ENCODE results near the gene ZBTB1. TPM values are rescaled to one million over a fixed set of nuclear protein-coding genes. Genes with fewer than 3 reads are reported as not detected.

The ZBTB1 gene
- total RNA-seq, 1 experiment from 2014 or later: 37.8 TPM

- no peaks in the 10 kb centered on the region for H3K9me3 ChIP-seq (ENCODE audit: control insufficient read depth, low read depth, low read length)
- no peaks in the 10 kb centered on the region; a peak in 1 of 7 replicates for H3K36me3 Mint-ChIP-seq (ENCODE audit: insufficient read depth in 1 of 3, low read depth in 3 of 3)
- no peak overlapping the region for H2AFZ ChIP-seq (ENCODE audit: low read length)
- H3K9me3 Mint-ChIP-seq: no peaks in the 10 kb centered on the region
- H3K4me2 ChIP-seq (ENCODE audit: insufficient read depth, insufficient read length, low read length): no peak overlapping the region
- H3K23ac ChIP-seq (ENCODE audit: insufficient read length, low read depth, low read length): no peak overlapping the region
- no peaks in the 10 kb centered on the region for H3K27me3 Mint-ChIP-seq (ENCODE audit: low read depth)
- no peaks in the 10 kb centered on the region for H3K4me1 ChIP-seq (ENCODE audit: insufficient read depth, low read length)
- peaks cover 6 to 11% of the 10 kb centered on the region in 2 experiments for H3K4me1 Mint-ChIP-seq
- no peak for DNase-seq
- no peaks in the 10 kb centered on the region for H3K23me2 ChIP-seq (ENCODE audit: insufficient read length, low read depth, low read length, poor library complexity, severe bottlenecking)
- no peak overlapping the region for H2AK5ac ChIP-seq (ENCODE audit: insufficient read length, low read length)
- no peak overlapping the region for H2BK120ac ChIP-seq (ENCODE audit: low read depth, low read length, poor library complexity, severe bottlenecking)
- no peak overlapping the region for H3T11ph ChIP-seq (ENCODE audit: low read length)
- no peaks in the 10 kb centered on the region for H3K79me2 ChIP-seq (ENCODE audit: insufficient read depth, low read length)
- no peak overlapping the region for H4K8ac ChIP-seq (replicated peaks; ENCODE audit: insufficient read length, low read depth, low read length)
- TF ChIP-seq, protein P1, sequence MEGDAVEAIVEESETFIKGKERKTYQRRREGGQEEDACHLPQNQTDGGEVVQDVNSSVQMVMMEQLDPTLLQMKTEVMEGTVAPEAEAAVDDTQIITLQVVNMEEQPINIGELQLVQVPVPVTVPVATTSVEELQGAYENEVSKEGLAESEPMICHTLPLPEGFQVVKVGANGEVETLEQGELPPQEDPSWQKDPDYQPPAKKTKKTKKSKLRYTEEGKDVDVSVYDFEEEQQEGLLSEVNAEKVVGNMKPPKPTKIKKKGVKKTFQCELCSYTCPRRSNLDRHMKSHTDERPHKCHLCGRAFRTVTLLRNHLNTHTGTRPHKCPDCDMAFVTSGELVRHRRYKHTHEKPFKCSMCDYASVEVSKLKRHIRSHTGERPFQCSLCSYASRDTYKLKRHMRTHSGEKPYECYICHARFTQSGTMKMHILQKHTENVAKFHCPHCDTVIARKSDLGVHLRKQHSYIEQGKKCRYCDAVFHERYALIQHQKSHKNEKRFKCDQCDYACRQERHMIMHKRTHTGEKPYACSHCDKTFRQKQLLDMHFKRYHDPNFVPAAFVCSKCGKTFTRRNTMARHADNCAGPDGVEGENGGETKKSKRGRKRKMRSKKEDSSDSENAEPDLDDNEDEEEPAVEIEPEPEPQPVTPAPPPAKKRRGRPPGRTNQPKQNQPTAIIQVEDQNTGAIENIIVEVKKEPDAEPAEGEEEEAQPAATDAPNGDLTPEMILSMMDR (conservative IDR thresholded peaks at IDR 0.05): no peak
- H4K91ac ChIP-seq (ENCODE audit: insufficient read length, low read depth, low read length): no peak overlapping the region
- no peak overlapping the region for H2BK5ac ChIP-seq (ENCODE audit: insufficient read length, low read length)
- no CpG with 5 or more reads among the region's 2 CpGs for WGBS (ENCODE audit: extremely low coverage, insufficient read length, low lambda C conversion rate)
- H3K79me1 ChIP-seq (ENCODE audit: insufficient read depth, low read depth, low read length, poor library complexity, severe bottlenecking): no peaks in the 10 kb centered on the region
- H3K4ac ChIP-seq (ENCODE audit: low read depth, low read length): no peak overlapping the region
- H3K9ac ChIP-seq (ENCODE audit: extremely low read depth, insufficient read length, low read length): no peak overlapping the region
- H2BK12ac ChIP-seq (ENCODE audit: insufficient read length, low read depth, low read length): no peak overlapping the region
- no peak overlapping the region for H3K4me3 Mint-ChIP-seq
- no peak overlapping the region for H3K18ac ChIP-seq (ENCODE audit: insufficient read length, low read depth, low read length)
- peak overlapping the region in 1 of 3 experiments; percentile 5; a peak in 1 of 7 replicates for H3K27ac Mint-ChIP-seq
- no peak overlapping the region for H3K14ac ChIP-seq (ENCODE audit: insufficient read depth, low read length)
- no peak overlapping the region for H3K56ac ChIP-seq (ENCODE audit: insufficient read length, low read depth, low read length)
- no peak overlapping the region for H2BK20ac ChIP-seq (ENCODE audit: low read depth, low read length, poor library complexity, severe bottlenecking)
- no peaks in the 10 kb centered on the region for H4K20me1 ChIP-seq (ENCODE audit: control insufficient read depth, insufficient read depth, insufficient read length)
- H4K5ac ChIP-seq (ENCODE audit: insufficient read length, low read depth, low read length): no peak overlapping the region
- no peak overlapping the region for H3K27ac ChIP-seq (ENCODE audit: insufficient read length, low read depth, low read length)
- H3K27me3 ChIP-seq (ENCODE audit: insufficient read depth, low read length): no peaks in the 10 kb centered on the region
- H2BK15ac ChIP-seq (ENCODE audit: low read depth, low read length): no peak overlapping the region
Observed at GRCh38 chr14:64474041-64474440, 30.5 kb upstream of the ZBTB1 start.
